ENCODE results near the gene CAMK1D.
"Not testable (repeated sequence)": the region's sequence is repeated elsewhere in the genome, so short reads cannot be mapped to it uniquely, and the experiment has no call there.

GRCh38 chr10:12497046-12497445, 147.7 kb downstream of the CAMK1D start:
- TF ChIP-seq CTCF, POLR2AphosphoS5 (IDR thresholded peaks at IDR 0.05): not testable (repeated sequence)
